ENCODE measurements around the gene SRL. TPM values are rescaled to one million over a fixed set of nuclear protein-coding genes. Genes with fewer than 3 reads are reported as not detected.

Gene SRL
- polyA plus RNA-seq, 4 donors: 0.45 to 3.2 (median 2.6) TPM

DNA sequence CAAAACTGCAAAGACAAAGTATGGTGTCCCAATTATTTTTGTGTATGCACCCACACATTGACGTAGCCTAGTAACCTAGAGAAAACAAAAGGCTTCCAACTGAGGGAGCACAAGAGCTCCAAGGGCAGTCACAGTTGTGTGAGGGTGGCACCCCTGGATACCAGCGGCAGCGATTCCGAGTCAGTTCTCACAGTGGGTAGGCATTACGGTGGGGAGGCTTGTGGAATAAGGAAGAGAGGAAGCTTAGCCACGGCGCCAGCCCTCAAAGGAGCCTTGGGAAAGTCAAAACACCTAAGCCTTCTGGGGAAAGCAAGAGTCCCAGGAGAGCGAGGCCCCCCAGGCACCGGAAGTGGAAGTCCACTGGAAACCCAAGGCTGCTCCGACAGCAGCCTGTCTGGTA is 94.6 kb downstream of the SRL start:
- Histone ChIP-seq H3K27ac (ENCODE audit: low read depth in 1 of 3, low read length in 2 of 3) (no peak overlapping the region), H3K36me3 (ENCODE audit: control insufficient read depth in 3 of 3, insufficient read depth in 2 of 3, low read depth in 1 of 3, low read length in 3 of 3) (no peaks in the 10 kb centered on the region), H3K27me3 (ENCODE audit: control insufficient read depth in 3 of 3, insufficient read depth in 3 of 3, low read length in 3 of 3) (no peaks in the 10 kb centered on the region), H3K4me1 (ENCODE audit: control insufficient read depth in 3 of 3, insufficient read depth in 2 of 3, low read depth in 1 of 3, low read length in 2 of 3) (no peaks in the 10 kb centered on the region), H3K9me3 (ENCODE audit: control insufficient read depth in 2 of 2, insufficient read depth in 1 of 2, low read depth in 1 of 2, low read length in 1 of 2) (no peaks in the 10 kb centered on the region), H3K4me3 (ENCODE audit: low read depth in 1 of 3, low read length in 3 of 3) (no peak overlapping the region)
- FAIRE-seq (no peak), DNase-seq (no peak)
- WGBS, 3 donors: 93 to 97% (median 93%) methylated on average over 10 of the region's 10 CpGs

GRCh38 chr16:4142268-4142667 is 99.6 kb downstream of the SRL start:
- H3K4me1 ChIP-seq (ENCODE audit: control insufficient read depth in 3 of 3, insufficient read depth in 2 of 3, low read depth in 1 of 3, low read length in 2 of 3): no peaks in the 10 kb centered on the region
- WGBS, 3 donors: 60 to 73% (median 66%) methylated on average over 5 of the region's 5 CpGs
- H3K36me3 ChIP-seq (ENCODE audit: control insufficient read depth in 3 of 3, insufficient read depth in 2 of 3, low read depth in 1 of 3, low read length in 3 of 3): no peaks in the 10 kb centered on the region
- peaks cover 0 to 11% of the 10 kb centered on the region in 2 donors for H3K9me3 ChIP-seq (ENCODE audit: control insufficient read depth in 2 of 2, insufficient read depth in 1 of 2, low read depth in 1 of 2, low read length in 1 of 2)
- DNase-seq (no peak), FAIRE-seq (no peak)
- H3K27ac ChIP-seq (ENCODE audit: low read depth in 1 of 3, low read length in 2 of 3): no peak overlapping the region
- H3K4me3 ChIP-seq (ENCODE audit: low read depth in 1 of 3, low read length in 3 of 3): no peak overlapping the region
- peaks cover 0 to 2% (median 0%) of the 10 kb centered on the region in 3 donors for H3K27me3 ChIP-seq (ENCODE audit: control insufficient read depth in 3 of 3, insufficient read depth in 3 of 3, low read length in 3 of 3)

DNA sequence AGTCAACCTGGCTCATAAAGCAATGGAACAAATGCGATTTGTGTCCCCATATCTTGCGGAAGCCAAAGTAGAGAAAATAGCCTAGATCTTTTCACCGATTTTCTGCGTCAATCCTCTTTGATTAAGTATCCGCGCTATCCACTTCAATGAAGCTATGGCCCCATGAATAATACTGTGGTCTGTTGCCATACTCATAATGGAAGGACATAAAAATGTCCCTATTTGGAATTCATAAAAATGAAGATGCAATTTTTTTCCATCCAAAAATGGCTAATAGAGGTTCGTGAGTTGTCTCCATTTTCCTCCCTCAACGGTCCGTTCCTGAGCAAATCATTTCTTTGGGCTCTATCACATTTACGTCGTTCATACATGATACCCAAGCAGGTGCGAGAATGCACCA is 100.3 kb downstream of the SRL start:
- WGBS, 3 donors: 95 to 96% (median 95%) methylated on average over 12 of the region's 12 CpGs
- no peaks in the 10 kb centered on the region for H3K36me3 ChIP-seq (ENCODE audit: control insufficient read depth in 3 of 3, insufficient read depth in 2 of 3, low read depth in 1 of 3, low read length in 3 of 3)
- DNase-seq (no peak), FAIRE-seq (no peak)
- H3K27me3 ChIP-seq (ENCODE audit: control insufficient read depth in 3 of 3, insufficient read depth in 3 of 3, low read length in 3 of 3): peaks cover 0 to 2% (median 0%) of the 10 kb centered on the region in 3 donors
- no peaks in the 10 kb centered on the region for H3K4me1 ChIP-seq (ENCODE audit: control insufficient read depth in 3 of 3, insufficient read depth in 2 of 3, low read depth in 1 of 3, low read length in 2 of 3)
- peaks cover 0 to 11% of the 10 kb centered on the region in 2 donors for H3K9me3 ChIP-seq (ENCODE audit: control insufficient read depth in 2 of 2, insufficient read depth in 1 of 2, low read depth in 1 of 2, low read length in 1 of 2)
- H3K27ac ChIP-seq (ENCODE audit: low read depth in 1 of 3, low read length in 2 of 3): no peak overlapping the region
- no peak overlapping the region for H3K4me3 ChIP-seq (ENCODE audit: low read depth in 1 of 3, low read length in 3 of 3)

- 69 to 78% (median 76%) methylated on average over 3 of the region's 3 CpGs for WGBS, 3 donors
- Histone ChIP-seq H3K4me1 (ENCODE audit: control insufficient read depth in 3 of 3, insufficient read depth in 2 of 3, low read depth in 1 of 3, low read length in 2 of 3) (peaks cover 0 to 2% (median 0%) of the 10 kb centered on the region in 3 donors), H3K36me3 (ENCODE audit: control insufficient read depth in 3 of 3, insufficient read depth in 2 of 3, low read depth in 1 of 3, low read length in 3 of 3) (no peaks in the 10 kb centered on the region), H3K27me3 (ENCODE audit: control insufficient read depth in 3 of 3, insufficient read depth in 3 of 3, low read length in 3 of 3) (peaks cover 0 to 2% (median 0%) of the 10 kb centered on the region in 3 donors), H3K4me3 (ENCODE audit: low read depth in 1 of 3, low read length in 3 of 3) (no peak overlapping the region), H3K9me3 (ENCODE audit: control insufficient read depth in 2 of 2, insufficient read depth in 1 of 2, low read depth in 1 of 2, low read length in 1 of 2) (peaks cover 0 to 11% of the 10 kb centered on the region in 2 donors), H3K27ac (ENCODE audit: low read depth in 1 of 3, low read length in 2 of 3) (no peak overlapping the region)
- DNase-seq: no peak
- no peak for FAIRE-seq
Observed at GRCh38 chr16:4140652-4141051, 101.2 kb downstream of the SRL start.

DNA sequence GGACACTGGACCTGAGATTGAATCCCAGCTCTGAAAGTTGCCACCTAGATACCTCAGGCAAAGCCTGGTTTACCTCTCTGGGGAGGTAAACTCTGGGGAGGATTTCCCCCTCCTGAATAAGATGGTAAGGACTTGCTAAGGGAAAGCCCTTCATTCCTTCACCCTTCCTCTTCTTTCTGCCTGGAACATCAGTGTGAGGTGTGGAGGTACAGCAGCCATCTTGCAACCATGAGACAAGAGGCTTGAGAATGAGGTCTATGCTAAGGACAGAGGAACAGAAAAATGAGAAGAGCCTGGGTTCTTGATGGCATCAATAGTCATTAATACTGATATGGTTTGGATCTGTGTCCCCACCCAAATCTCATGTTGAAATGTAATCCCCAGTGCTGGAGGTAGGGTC is 101.9 kb downstream of the SRL start:
- Histone ChIP-seq H3K36me3 (ENCODE audit: control insufficient read depth in 3 of 3, insufficient read depth in 2 of 3, low read depth in 1 of 3, low read length in 3 of 3) (no peaks in the 10 kb centered on the region), H3K27ac (ENCODE audit: low read depth in 1 of 3, low read length in 2 of 3) (no peak overlapping the region), H3K27me3 (ENCODE audit: control insufficient read depth in 3 of 3, insufficient read depth in 3 of 3, low read length in 3 of 3) (peaks cover 0 to 2% (median 0%) of the 10 kb centered on the region in 3 donors), H3K4me3 (ENCODE audit: low read depth in 1 of 3, low read length in 3 of 3) (no peak overlapping the region), H3K4me1 (ENCODE audit: control insufficient read depth in 3 of 3, insufficient read depth in 2 of 3, low read depth in 1 of 3, low read length in 2 of 3) (peaks cover 0 to 2% (median 0%) of the 10 kb centered on the region in 3 donors), H3K9me3 (ENCODE audit: control insufficient read depth in 2 of 2, insufficient read depth in 1 of 2, low read depth in 1 of 2, low read length in 1 of 2) (peaks cover 0 to 11% of the 10 kb centered on the region in 2 donors)
- no peak for DNase-seq
- FAIRE-seq: no peak

Other genes with a start within 250 kb of the SRL start
- 10 to 100 TPM in 1 of 4 donors, 1 to 10 TPM in 3; 4.3 to 10.7 (median 8.0) TPM for gene ADCY9, start 125.6 kb downstream of the SRL start, polyA plus RNA-seq
- 10 to 100 TPM in 2 of 4 donors, 1 to 10 TPM in 2; 4.2 to 15.3 (median 10.1) TPM for gene TFAP4, start 30.9 kb upstream of the SRL start, polyA plus RNA-seq
- 10 to 100 TPM in 1 of 4 donors, 1 to 10 TPM in 2, under 1 TPM in 1; 0.22 to 14.3 (median 2.3) TPM for gene GLIS2, start 74.0 kb upstream of the SRL start, polyA plus RNA-seq
- 10 to 100 TPM; 34.7 to 98.4 (median 69.5) TPM for gene PAM16, start 109.2 kb upstream of the SRL start, polyA plus RNA-seq
- 10 to 100 TPM in 1 of 4 donors, 1 to 10 TPM in 1, under 1 TPM in 2; 0.45 to 11.4 (median 2.2) TPM for gene VASN, start 129.8 kb upstream of the SRL start, polyA plus RNA-seq
- 10 to 100 TPM; 27.3 to 49.2 (median 41.6) TPM for gene CORO7, start 174.5 kb upstream of the SRL start, polyA plus RNA-seq
- 10 to 100 TPM; 26.7 to 71.4 (median 38.1) TPM for gene DNAJA3, start 183.8 kb upstream of the SRL start, polyA plus RNA-seq
- gene NMRAL1, start 232.5 kb upstream of the SRL start, polyA plus RNA-seq: 10 to 100 TPM; 39.6 to 70.9 (median 56.0) TPM
- gene HMOX2, start 234.3 kb upstream of the SRL start, polyA plus RNA-seq: 10 to 100 TPM; 42.1 to 89.7 (median 74.6) TPM